ENCODE data around the gene TPCN1. TPM values are rescaled to one million over a fixed set of nuclear protein-coding genes. Genes with fewer than 3 reads are reported as not detected.

TPCN1 gene
- total RNA-seq, 3 donors from 2014 or later, result 46.9 to 71.7 (median 59.5) TPM

DNA sequence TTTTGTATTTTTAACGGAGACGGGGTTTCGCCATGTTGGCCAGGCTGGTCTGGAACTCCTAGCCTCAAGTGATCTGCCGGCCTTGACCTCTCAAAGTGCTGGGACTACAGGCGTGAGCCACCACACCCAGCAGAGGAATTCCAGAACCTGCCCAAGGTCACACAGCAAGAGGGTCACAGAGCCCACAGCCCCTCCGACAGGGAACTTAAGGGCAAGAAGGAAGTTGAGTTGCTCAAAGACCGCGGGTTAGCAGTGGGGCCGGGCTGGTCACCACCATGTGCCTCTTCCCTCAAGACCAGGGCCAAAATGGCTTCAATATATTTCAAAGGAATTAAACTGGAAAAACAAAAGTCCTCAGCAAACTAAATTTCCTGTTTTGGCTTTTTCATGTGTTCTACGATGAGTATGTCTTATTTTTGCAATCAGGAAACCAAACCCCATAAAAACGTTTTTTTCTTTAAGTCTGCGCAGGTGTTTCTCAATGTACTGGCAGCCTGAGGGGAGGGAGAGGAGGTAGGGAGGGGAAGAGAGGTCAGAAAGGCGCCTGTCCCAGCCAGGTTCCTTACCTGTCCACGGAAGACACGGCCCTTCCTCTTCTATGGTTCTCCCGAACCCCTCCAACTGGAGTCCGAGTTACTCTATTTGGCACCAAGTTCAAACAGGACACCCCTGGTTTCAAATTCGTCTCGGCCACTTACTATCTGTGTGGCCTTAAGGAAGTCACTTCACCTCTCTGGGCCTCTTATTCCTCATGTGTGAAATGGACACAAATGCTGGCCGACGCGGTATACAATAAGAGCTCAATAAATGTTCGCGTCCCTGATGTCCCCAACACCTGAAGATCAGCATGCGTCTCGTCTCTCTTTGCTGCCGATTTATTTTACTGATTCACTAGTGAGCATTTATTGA lies 112.9 kb downstream of the TPCN1 start:
- TF ChIP-seq POLR2A (IDR thresholded peaks at IDR 0.05) (no peak), POLR2AphosphoS5 (IDR thresholded peaks at IDR 0.05) (no peak)
- TF ChIP-seq, protein P1, sequence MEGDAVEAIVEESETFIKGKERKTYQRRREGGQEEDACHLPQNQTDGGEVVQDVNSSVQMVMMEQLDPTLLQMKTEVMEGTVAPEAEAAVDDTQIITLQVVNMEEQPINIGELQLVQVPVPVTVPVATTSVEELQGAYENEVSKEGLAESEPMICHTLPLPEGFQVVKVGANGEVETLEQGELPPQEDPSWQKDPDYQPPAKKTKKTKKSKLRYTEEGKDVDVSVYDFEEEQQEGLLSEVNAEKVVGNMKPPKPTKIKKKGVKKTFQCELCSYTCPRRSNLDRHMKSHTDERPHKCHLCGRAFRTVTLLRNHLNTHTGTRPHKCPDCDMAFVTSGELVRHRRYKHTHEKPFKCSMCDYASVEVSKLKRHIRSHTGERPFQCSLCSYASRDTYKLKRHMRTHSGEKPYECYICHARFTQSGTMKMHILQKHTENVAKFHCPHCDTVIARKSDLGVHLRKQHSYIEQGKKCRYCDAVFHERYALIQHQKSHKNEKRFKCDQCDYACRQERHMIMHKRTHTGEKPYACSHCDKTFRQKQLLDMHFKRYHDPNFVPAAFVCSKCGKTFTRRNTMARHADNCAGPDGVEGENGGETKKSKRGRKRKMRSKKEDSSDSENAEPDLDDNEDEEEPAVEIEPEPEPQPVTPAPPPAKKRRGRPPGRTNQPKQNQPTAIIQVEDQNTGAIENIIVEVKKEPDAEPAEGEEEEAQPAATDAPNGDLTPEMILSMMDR (IDR thresholded peaks at IDR 0.05), result no peak
- Histone ChIP-seq H3K27me3 (no peaks in the 10 kb centered on the region), H3K9me3 (no peaks in the 10 kb centered on the region), H3K36me3 (no peaks in the 10 kb centered on the region), H3K27ac (peak overlapping the region; percentile 81 to 86), H3K4me3 (peak overlapping the region; percentile 75 to 86 (median 79)), H3K4me1 (peaks cover 0 to 6% of the 10 kb centered on the region in 2 donors)
- DNase-seq (ENCODE audit: low spot score in 2 of 2), result no peak
- intact Hi-C loops (cut with DNase I; ENCODE audit: low total_unique reads), result no loop called here

- TF ChIP-seq, protein P1 (IDR thresholded peaks at IDR 0.05), result no peak
- peak; percentile 73 to 85 (median 77) for TF ChIP-seq POLR2AphosphoS5 (IDR thresholded peaks at IDR 0.05)
- peak; percentile 81 for TF ChIP-seq POLR2A (IDR thresholded peaks at IDR 0.05)
- Histone ChIP-seq H3K27ac (peak within 1 kb of the TSS; percentile 81 to 86), H3K36me3 (no peaks in the 10 kb centered on the region), H3K9me3 (no peaks in the 10 kb centered on the region), H3K27me3 (no peaks in the 10 kb centered on the region), H3K4me1 (peaks cover 0 to 6% of the 10 kb centered on the region in 2 donors), H3K4me3 (peak within 1 kb of the TSS; percentile 75 to 86 (median 79))
- peak; percentile 80 to 89 for DNase-seq (ENCODE audit: low spot score in 2 of 2)
- intact Hi-C loops (cut with DNase I; ENCODE audit: low total_unique reads), result no loop called here
These were observed 113.7 kb downstream of the TPCN1 start, which contains the start of gene SLC8B1 for GRCh38 chr12:113334786-113335539. Gene SLC8B1, minus strand, starts transcription at chr12:113335109. Its CDS starts 2,231 bp downstream, at chr12:113332878.

DNA sequence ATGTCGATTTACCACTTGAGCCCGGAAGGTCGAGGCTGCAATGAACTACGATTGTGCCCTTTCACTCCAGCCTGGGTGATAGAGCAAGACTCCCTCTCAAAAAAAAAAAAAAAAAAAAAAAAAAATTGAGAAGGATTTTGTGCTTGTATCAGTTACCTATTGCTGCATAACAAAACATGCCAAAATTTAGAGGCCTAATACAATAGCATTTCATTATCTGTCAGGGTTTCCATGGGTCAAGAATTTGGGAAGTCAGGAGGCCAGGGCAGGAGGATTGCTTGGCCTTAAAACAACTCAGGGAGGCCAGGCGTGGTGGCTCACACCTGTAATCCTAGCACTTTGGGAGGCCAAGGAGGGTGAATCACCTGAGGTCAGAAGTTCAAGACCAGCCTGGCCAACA lies 118.3 kb downstream of the TPCN1 start:
- Histone ChIP-seq H3K4me3 (no peak overlapping the region), H3K27ac (no peak overlapping the region), H3K4me1 (no peaks in the 10 kb centered on the region), H3K36me3 (no peaks in the 10 kb centered on the region), H3K9me3 (no peaks in the 10 kb centered on the region), H3K27me3 (no peaks in the 10 kb centered on the region)
- TF ChIP-seq POLR2A (IDR thresholded peaks at IDR 0.05), result no peak
- no peak for TF ChIP-seq POLR2AphosphoS5 (IDR thresholded peaks at IDR 0.05)
- TF ChIP-seq, protein P1 (IDR thresholded peaks at IDR 0.05), result no peak
- DNase-seq (ENCODE audit: low spot score in 2 of 2), result no peak
- intact Hi-C loops (cut with DNase I; ENCODE audit: low total_unique reads), result no loop called here

GRCh38 chr12:113340061-113340460 lies 118.8 kb downstream of the TPCN1 start:
- no peaks in the 10 kb centered on the region for H3K9me3 ChIP-seq
- no peak overlapping the region for H3K27ac ChIP-seq
- intact Hi-C loops (cut with DNase I; ENCODE audit: low total_unique reads), result no loop called here
- H3K27me3 ChIP-seq, result no peaks in the 10 kb centered on the region
- TF ChIP-seq POLR2A (IDR thresholded peaks at IDR 0.05) (no peak), POLR2AphosphoS5 (IDR thresholded peaks at IDR 0.05) (no peak)
- TF ChIP-seq, protein P1 (IDR thresholded peaks at IDR 0.05), result no peak
- H3K4me1 ChIP-seq, result no peaks in the 10 kb centered on the region
- DNase-seq (ENCODE audit: low spot score in 2 of 2), result no peak
- no peaks in the 10 kb centered on the region for H3K36me3 ChIP-seq
- H3K4me3 ChIP-seq, result no peak overlapping the region

All from breast epithelium (tissue), 4 donors.